LNCaP clone FGC (cell line): Measurements from ENCODE around the gene STXBP5.

Source experiments
- DNase-seq: peaks from one replicate; pipeline ENCODE4 v3.0.0-alpha.2; 2011; ENCODE audit warnings: low read depth
- H3K4me3 ChIP-seq: 2 replicates; pipeline ENCODE4 v1.5.1; 2011; ENCODE audit warnings: mild to moderate bottlenecking, low read depth, low read length, control low read depth
- CTCF ChIP-seq: IDR thresholded peaks from 2 replicates; pipeline ENCODE4 v1.5.1; 2012; ENCODE audit warnings: mild to moderate bottlenecking; ENCODE audit not compliant: control insufficient read depth, insufficient read depth; ENCODE audit errors: extremely low read depth

Gene STXBP5

GRCh38 chr6:147159536-147160374, 44.5 kb upstream of the STXBP5 start:
- DNase-seq = no peak
- H3K4me3 ChIP-seq = no peak overlapping the region
- TF ChIP-seq CTCF = no peak

GRCh38 chr6:147160593-147160992, 43.6 kb upstream of the STXBP5 start:
- no peak overlapping the region for H3K4me3 ChIP-seq
- TF ChIP-seq CTCF = no peak
- DNase-seq = no peak

DNA sequence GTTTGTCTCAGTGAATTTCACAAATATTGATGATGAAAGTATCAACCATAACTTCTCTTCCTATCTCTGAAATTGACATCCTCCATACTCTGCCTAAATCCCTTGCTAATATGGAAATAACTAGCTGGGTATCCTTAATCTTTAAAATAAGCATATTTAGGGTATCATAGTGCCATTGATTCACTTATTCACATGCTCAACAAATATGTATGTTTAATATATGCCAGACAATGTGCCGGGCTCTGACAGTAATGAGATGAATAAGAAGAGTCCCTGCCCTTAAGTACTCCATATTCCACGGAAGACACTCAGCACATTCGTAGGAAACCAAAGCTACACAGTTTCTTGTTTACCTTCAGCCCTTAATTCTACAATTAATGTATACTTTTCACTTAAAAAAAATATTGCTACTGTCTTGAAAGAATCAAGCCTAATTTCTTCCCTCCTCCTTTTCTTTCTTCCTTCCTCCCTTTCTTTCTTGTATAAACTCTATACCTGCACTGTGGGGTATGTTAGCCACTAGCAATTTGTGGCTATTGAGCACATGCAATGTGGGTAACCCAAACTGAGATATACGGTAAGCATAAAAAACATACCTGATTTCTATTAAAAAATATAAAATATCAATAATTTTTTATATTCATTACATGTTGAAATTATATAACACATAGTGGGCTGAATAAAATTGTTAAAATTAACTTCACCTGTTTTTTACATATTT, 42.8 kb upstream of the STXBP5 start:
- no peak for TF ChIP-seq CTCF
- H3K4me3 ChIP-seq = no peak overlapping the region
- DNase-seq = no peak

- H3K4me3 ChIP-seq = no peak overlapping the region
- no peak for TF ChIP-seq CTCF
- DNase-seq = no peak
Measured at GRCh38 chr6:147161974-147162495, 42.2 kb upstream of the STXBP5 start.

- TF ChIP-seq CTCF = no peak
- no peak for DNase-seq
- no peak overlapping the region for H3K4me3 ChIP-seq
Measured at GRCh38 chr6:147164761-147165160, 39.5 kb upstream of the STXBP5 start.

DNA sequence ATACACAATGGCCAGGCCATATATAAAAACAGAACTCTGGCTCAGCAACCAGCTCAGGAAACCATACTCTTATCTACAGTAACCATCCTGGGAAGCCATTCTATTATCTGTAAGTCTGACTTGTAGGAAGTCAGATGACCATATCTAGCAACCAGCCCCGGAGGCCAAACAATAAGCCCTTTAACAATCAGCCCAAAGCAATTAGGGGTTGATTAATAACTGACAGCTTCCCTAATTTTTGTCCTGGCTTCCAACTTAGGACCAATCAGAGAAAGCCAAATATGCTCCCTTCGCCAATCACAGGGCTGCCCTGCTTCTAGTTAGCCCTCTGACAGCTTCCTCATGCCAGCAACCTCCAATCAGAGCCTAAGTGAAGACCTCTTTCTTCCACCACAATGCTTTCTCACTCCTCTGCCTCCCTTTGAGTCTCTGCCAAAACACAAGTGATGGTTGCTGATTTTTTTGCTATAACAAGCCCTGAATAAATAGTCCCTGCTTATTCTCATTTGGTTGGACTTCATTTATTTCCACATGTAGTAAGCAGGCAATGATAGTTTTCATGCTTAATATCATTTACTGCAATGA, 37.8 kb upstream of the STXBP5 start:
- no peak overlapping the region for H3K4me3 ChIP-seq
- no peak for DNase-seq
- TF ChIP-seq CTCF = no peak
